B cell (primary cell): ENCODE measurements around the gene KCNK13. TPM values are rescaled to one million over a fixed set of nuclear protein-coding genes. Genes with fewer than 3 reads are reported as not detected.

Experiments
- polyA plus RNA-seq: library from polyadenylated mRNA; depleted of rRNA; stranded (reverse); fragments of >200 nt; gene quantifications from 2 replicates; pipeline ENCODE4 v1.2.3, GENCODE V29; 2012
- small RNA-seq: library from RNA; depleted of rRNA; stranded (forward); fragments of <200 nt; gene quantifications from one replicate; pipeline ENCODE3, GENCODE V24; 2012; ENCODE audit warnings: low replicate concordance, low read depth; ENCODE audit not compliant: insufficient read length
- total RNA-seq, 2 donors: library from RNA; stranded (reverse); fragments of 120-200 nt in 1 of 2; gene quantifications; 1 replicate in 1 of 2; 2 replicates in 1 of 2; pipeline versions ENCODE4 v1.2.3 to v1.2.4, GENCODE V29; 2013 to 2022

The KCNK13 gene
- total and polyA plus RNA-seq, 2 donors (not counting 1 experiment from before 2014, with no cell fraction given): 0.03 TPM; not detected in 1

Small RNA genes lying within 50 kb of the gene (small RNA-seq; reads per million reads assigned to genes)
- not detected for gene RF00019

Other genes starting within 250 kb of the KCNK13 start
- 13.8 and 14.2 TPM in 2 replicates for gene EFCAB11, start 107.3 kb upstream of the KCNK13 start, total RNA-seq
- 4.2 and 5.3 TPM in 2 replicates for gene EFCAB11, start 107.3 kb upstream of the KCNK13 start, polyA plus RNA-seq
- 55.9 and 56.8 TPM in 2 replicates for gene TDP1, start 106.1 kb upstream of the KCNK13 start, total RNA-seq
- gene TDP1, start 106.1 kb upstream of the KCNK13 start, polyA plus RNA-seq: 18.9 and 20.5 TPM in 2 replicates
- 50.2 and 51.6 TPM in 2 replicates for gene PSMC1, start 194.6 kb downstream of the KCNK13 start, total RNA-seq
- 21.4 and 32.0 TPM in 2 replicates for gene PSMC1, start 194.6 kb downstream of the KCNK13 start, polyA plus RNA-seq